HepG2 (cell line): ENCODE data around the gene CDX1. TPM values are rescaled to one million over a fixed set of nuclear protein-coding genes. Genes with fewer than 3 reads are reported as not detected.

Experiments used
- BCL6 ChIP-seq: IDR thresholded peaks from 2 replicates; pipeline ENCODE4 v1.6.1; 2016; ENCODE audit warnings: missing genetic modification reagents, missing compliant biosample characterization
- GABPA ChIP-seq, 2 experiments: IDR thresholded peaks; 2 replicates each; pipeline ENCODE4 v1.6.1; 2011 to 2016; ENCODE audit warnings: low read depth in 2 of 2, low read length in 1 of 2, missing biosample characterization in 1 of 2, missing genetic modification characterization in 1 of 2
- LRRFIP1 ChIP-seq: sonication (generic); formaldehyde crosslinking; conservative IDR thresholded peaks from 2 replicates; pipeline ENCODE4 v1.4.0; 2020; ENCODE audit warnings: missing genetic modification reagents
- SMARCC2 ChIP-seq: fragments of 450-650 bp; IDR thresholded peaks from 2 replicates; pipeline ENCODE4 v1.6.1; 2017; ENCODE audit warnings: antibody characterized with exemption, mild to moderate bottlenecking
- SP1 ChIP-seq, 2 experiments: fragments of 450-650 bp in 1 of 2; sonication (generic) in 1 of 2; formaldehyde crosslinking in 1 of 2; IDR thresholded peaks; 2 replicates each; pipeline versions ENCODE4 v1.4.0 to v1.6.1; 2016 to 2020; ENCODE audit warnings: missing genetic modification reagents in 1 of 2
- SRSF9 ChIP-seq: fragments of 200-400 bp; formaldehyde crosslinking; IDR thresholded peaks from 2 replicates; pipeline ENCODE4 v1.6.1; 2018; ENCODE audit warnings: borderline replicate concordance, mild to moderate bottlenecking, low read depth, low read length; ENCODE audit not compliant: insufficient read depth, poor library complexity, severe bottlenecking
- TBP ChIP-seq: sonication (generic); formaldehyde crosslinking; IDR thresholded peaks from 2 replicates; pipeline ENCODE4 v1.5.0; 2020; ENCODE audit warnings: missing genetic modification reagents
- ZNF598 ChIP-seq: sonication (generic); formaldehyde crosslinking; IDR thresholded peaks from 2 replicates; pipeline ENCODE4 v1.5.1; 2020; ENCODE audit warnings: mild to moderate bottlenecking, missing genetic modification reagents, borderline replicate concordance
- ZNF788 ChIP-seq: sonication (generic); formaldehyde crosslinking; IDR thresholded peaks from 2 replicates; pipeline ENCODE4 v1.5.0; 2020; ENCODE audit warnings: mild to moderate bottlenecking, missing genetic modification reagents, borderline replicate concordance
- polyA plus RNA-seq, 8 experiments: library from polyadenylated mRNA; depleted of rRNA in 3 of 8; stranded (reverse) in 7 of 8; unstranded in 1 of 8; fragments of >200 nt; fragmentation: Illumina TruSeq in 4 of 8; extraction: Trizol in 4 of 8; gene quantifications; 2 replicates each; pipeline versions ENCODE4 v1.2.1 to v1.2.3, GENCODE V29; 2011 to 2016; ENCODE audit warnings: low read depth in 4 of 8, missing spikeins in 1 of 8, mixed read lengths in 1 of 8; ENCODE audit not compliant: insufficient read depth in 1 of 8
- total RNA-seq, 5 experiments: library from RNA; depleted of rRNA; stranded (reverse); fragments of >200 nt; fragmentation: Illumina TruSeq; extraction: Trizol; gene quantifications; 2 replicates each; pipeline ENCODE4 v1.2.3, GENCODE V29; 2016; ENCODE audit warnings: low read depth in 1 of 5
- TF ChIP-seq, protein P1 (sequence below): sonication (generic); formaldehyde crosslinking; IDR thresholded peaks from 2 replicates; pipeline ENCODE4 v1.8.0; 2022; ENCODE audit warnings: mild to moderate bottlenecking, missing genetic modification reagents; ENCODE audit not compliant: insufficient replicate concordance
- TF ChIP-seq, protein P2 (sequence below): sonication (generic); formaldehyde crosslinking; IDR thresholded peaks from 2 replicates; pipeline ENCODE4 v1.5.0; 2020; ENCODE audit warnings: mild to moderate bottlenecking, missing genetic modification reagents, borderline replicate concordance

CDX1 gene
- total and polyA plus RNA-seq, 2 of the 13 experiments (the other 11 are each of a cell fraction or from before 2014, with no cell fraction given), result not detected

- TF ChIP-seq BCL6 (CRISPR knock-in tag) (0 out of 2 replicates have a peak, but pooled peaks have one; percentile 24), SP1 (IDR thresholded peaks at IDR 0.05) (no peak), SP1 (CRISPR knock-in tag; IDR thresholded peaks at IDR 0.05) (no peak), TBP (CRISPR knock-in tag) (no peak), LRRFIP1 (CRISPR knock-in tag) (no peak), SMARCC2 (no peak), ZNF788 (CRISPR knock-in tag) (no peak; the same call in 1 of the 2 replicates), ZNF598 (peak; percentile 42; the same call in 1 of the 2 replicates), GABPA (IDR thresholded peaks at IDR 0.05; ENCODE audit: low read depth, low read length) (no peak), GABPA (CRISPR knock-in tag; IDR thresholded peaks at IDR 0.05; ENCODE audit: low read depth) (no peak), SRSF9 (no peak)
- TF ChIP-seq, protein P1, sequence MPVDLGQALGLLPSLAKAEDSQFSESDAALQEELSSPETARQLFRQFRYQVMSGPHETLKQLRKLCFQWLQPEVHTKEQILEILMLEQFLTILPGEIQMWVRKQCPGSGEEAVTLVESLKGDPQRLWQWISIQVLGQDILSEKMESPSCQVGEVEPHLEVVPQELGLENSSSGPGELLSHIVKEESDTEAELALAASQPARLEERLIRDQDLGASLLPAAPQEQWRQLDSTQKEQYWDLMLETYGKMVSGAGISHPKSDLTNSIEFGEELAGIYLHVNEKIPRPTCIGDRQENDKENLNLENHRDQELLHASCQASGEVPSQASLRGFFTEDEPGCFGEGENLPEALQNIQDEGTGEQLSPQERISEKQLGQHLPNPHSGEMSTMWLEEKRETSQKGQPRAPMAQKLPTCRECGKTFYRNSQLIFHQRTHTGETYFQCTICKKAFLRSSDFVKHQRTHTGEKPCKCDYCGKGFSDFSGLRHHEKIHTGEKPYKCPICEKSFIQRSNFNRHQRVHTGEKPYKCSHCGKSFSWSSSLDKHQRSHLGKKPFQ (CRISPR knock-in tag), result no peak
- TF ChIP-seq, protein P2, sequence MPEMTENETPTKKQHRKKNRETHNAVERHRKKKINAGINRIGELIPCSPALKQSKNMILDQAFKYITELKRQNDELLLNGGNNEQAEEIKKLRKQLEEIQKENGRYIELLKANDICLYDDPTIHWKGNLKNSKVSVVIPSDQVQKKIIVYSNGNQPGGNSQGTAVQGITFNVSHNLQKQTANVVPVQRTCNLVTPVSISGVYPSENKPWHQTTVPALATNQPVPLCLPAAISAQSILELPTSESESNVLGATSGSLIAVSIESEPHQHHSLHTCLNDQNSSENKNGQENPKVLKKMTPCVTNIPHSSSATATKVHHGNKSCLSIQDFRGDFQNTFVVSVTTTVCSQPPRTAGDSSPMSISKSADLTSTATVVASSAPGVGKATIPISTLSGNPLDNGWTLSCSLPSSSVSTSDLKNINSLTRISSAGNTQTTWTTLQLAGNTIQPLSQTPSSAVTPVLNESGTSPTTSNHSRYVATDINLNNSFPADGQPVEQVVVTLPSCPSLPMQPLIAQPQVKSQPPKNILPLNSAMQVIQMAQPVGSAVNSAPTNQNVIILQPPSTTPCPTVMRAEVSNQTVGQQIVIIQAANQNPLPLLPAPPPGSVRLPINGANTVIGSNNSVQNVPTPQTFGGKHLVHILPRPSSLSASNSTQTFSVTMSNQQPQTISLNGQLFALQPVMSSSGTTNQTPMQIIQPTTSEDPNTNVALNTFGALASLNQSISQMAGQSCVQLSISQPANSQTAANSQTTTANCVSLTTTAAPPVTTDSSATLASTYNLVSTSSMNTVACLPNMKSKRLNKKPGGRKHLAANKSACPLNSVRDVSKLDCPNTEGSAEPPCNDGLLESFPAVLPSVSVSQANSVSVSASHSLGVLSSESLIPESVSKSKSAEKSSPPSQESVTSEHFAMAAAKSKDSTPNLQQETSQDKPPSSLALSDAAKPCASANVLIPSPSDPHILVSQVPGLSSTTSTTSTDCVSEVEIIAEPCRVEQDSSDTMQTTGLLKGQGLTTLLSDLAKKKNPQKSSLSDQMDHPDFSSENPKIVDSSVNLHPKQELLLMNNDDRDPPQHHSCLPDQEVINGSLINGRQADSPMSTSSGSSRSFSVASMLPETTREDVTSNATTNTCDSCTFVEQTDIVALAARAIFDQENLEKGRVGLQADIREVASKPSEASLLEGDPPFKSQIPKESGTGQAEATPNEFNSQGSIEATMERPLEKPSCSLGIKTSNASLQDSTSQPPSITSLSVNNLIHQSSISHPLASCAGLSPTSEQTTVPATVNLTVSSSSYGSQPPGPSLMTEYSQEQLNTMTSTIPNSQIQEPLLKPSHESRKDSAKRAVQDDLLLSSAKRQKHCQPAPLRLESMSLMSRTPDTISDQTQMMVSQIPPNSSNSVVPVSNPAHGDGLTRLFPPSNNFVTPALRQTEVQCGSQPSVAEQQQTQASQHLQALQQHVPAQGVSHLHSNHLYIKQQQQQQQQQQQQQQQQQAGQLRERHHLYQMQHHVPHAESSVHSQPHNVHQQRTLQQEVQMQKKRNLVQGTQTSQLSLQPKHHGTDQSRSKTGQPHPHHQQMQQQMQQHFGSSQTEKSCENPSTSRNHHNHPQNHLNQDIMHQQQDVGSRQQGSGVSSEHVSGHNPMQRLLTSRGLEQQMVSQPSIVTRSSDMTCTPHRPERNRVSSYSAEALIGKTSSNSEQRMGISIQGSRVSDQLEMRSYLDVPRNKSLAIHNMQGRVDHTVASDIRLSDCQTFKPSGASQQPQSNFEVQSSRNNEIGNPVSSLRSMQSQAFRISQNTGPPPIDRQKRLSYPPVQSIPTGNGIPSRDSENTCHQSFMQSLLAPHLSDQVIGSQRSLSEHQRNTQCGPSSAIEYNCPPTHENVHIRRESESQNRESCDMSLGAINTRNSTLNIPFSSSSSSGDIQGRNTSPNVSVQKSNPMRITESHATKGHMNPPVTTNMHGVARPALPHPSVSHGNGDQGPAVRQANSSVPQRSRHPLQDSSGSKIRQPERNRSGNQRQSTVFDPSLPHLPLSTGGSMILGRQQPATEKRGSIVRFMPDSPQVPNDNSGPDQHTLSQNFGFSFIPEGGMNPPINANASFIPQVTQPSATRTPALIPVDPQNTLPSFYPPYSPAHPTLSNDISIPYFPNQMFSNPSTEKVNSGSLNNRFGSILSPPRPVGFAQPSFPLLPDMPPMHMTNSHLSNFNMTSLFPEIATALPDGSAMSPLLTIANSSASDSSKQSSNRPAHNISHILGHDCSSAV, result no peak
Measured at GRCh38 chr5:150129813-150130492, 36.6 kb upstream of the CDX1 start (continued).
